Measurements from ENCODE around the gene ELOVL6. TPM values are rescaled to one million over a fixed set of nuclear protein-coding genes. Genes with fewer than 3 reads are reported as not detected.
A peak's percentile ranks its signal among the peaks of the same experiment; 100 is the strongest.

ELOVL6 gene
- total RNA-seq, 1 experiment from 2014 or later = 2.2 TPM

DNA sequence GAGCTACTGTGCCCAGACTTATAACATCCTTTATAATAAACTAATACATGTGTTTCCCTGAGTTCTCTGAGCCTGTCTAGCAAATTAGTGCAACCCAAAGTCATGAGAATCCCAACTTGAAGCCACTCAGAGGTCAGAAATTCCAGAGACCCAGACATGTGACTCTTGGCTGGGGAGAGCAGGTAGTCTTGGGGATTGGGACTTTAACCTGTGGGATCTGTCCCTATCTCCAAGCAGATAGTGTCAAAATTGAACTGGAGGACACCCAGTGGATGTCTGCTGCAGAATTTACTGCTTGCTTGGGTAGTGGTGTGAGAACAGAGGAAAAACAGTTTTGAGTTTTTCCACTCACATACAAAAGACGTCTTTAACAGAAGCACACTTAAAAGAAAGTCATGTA, 26.4 kb downstream of the ELOVL6 start:
- Histone ChIP-seq H2AFZ (ENCODE audit: low read length) (no peak overlapping the region), H3K9ac (ENCODE audit: low read length) (no peak overlapping the region), H4K20me1 (ENCODE audit: low read length) (no peaks in the 10 kb centered on the region), H3K4me1 (ENCODE audit: insufficient read depth, low read length) (peaks cover 14% of the 10 kb centered on the region), H3K9me2 (replicated peaks; ENCODE audit: low read length) (no peaks in the 10 kb centered on the region), H3F3A (ENCODE audit: low read length, unreplicated experiment) (no peaks in the 10 kb centered on the region), H3K79me2 (ENCODE audit: low read length) (no peaks in the 10 kb centered on the region), H3K27me3 (ENCODE audit: low read length) (no peaks in the 10 kb centered on the region), H3K27ac (ENCODE audit: low read length) (no peak overlapping the region), H3K4me3 (ENCODE audit: low read length) (no peak overlapping the region), H3K36me3 (ENCODE audit: low read depth, low read length) (no peaks in the 10 kb centered on the region), H3K9me3 (ENCODE audit: low read length) (no peaks in the 10 kb centered on the region), H3K4me2 (ENCODE audit: low read length) (no peak overlapping the region)
- TF ChIP-seq CTCF (conservative IDR thresholded peaks at IDR 0.05; ENCODE audit: low read depth, low read length) = no peak
- TF ChIP-seq EZH2phosphoT487 (IDR thresholded peaks at IDR 0.05; ENCODE audit: borderline replicate concordance, low read length) = no peak
- TF ChIP-seq EZH2 (IDR thresholded peaks at IDR 0.05; ENCODE audit: low read length, unreplicated experiment) = no peak
- BruUV-seq (replicated peaks) = no TSS peak
- intact Hi-C loops (cut with micrococcal nuclease) = no loop called here
- ATAC-seq (no peak), DNase-seq (no peak)
- ChIA-PET POLR2A (ENCODE audit: unreplicated experiment) (no interaction called here), CTCF (no interaction called here)

DNA sequence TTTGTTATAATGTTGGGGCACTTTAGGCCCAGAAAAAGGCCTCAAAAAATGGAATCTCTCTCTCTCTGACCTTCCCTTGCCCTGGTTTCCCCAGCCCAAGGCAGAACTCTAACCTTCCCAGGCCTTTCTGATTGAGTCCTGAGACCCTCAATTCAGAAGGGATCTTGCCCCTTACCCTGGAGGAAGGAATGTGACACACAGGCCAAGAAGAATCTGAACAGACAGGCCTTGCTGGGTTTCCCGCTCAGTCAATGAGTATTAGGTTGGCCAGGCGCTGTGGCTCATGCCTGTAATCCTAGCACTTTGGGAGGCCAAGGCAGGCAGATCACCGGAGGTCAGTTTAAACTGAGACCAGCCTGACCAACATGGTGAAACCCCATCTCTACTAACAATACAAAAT, 27.6 kb downstream of the ELOVL6 start:
- H3K27me3 ChIP-seq (ENCODE audit: low read length) = no peaks in the 10 kb centered on the region
- CTCF ChIA-PET = no interaction called here
- no peaks in the 10 kb centered on the region for H3K79me2 ChIP-seq (ENCODE audit: low read length)
- POLR2A ChIA-PET (ENCODE audit: unreplicated experiment) = no interaction called here
- no peaks in the 10 kb centered on the region for H3F3A ChIP-seq (ENCODE audit: low read length, unreplicated experiment)
- H3K36me3 ChIP-seq (ENCODE audit: low read depth, low read length) = no peaks in the 10 kb centered on the region
- TF ChIP-seq CTCF (conservative IDR thresholded peaks at IDR 0.05; ENCODE audit: low read depth, low read length) (no peak), EZH2phosphoT487 (IDR thresholded peaks at IDR 0.05; ENCODE audit: borderline replicate concordance, low read length) (no peak), EZH2 (IDR thresholded peaks at IDR 0.05; ENCODE audit: low read length, unreplicated experiment) (no peak)
- no TSS peak for BruUV-seq (replicated peaks)
- DNase-seq = no peak
- H3K9me2 ChIP-seq (replicated peaks; ENCODE audit: low read length) = no peaks in the 10 kb centered on the region
- H3K9me3 ChIP-seq (ENCODE audit: low read length) = no peaks in the 10 kb centered on the region
- H3K4me2 ChIP-seq (ENCODE audit: low read length) = no peak overlapping the region
- H3K9ac ChIP-seq (ENCODE audit: low read length) = no peak overlapping the region
- H4K20me1 ChIP-seq (ENCODE audit: low read length) = no peaks in the 10 kb centered on the region
- intact Hi-C loops (cut with micrococcal nuclease) = no loop called here
- no peak for ATAC-seq
- H3K27ac ChIP-seq (ENCODE audit: low read length) = no peak overlapping the region
- peaks cover 19% of the 10 kb centered on the region for H3K4me1 ChIP-seq (ENCODE audit: insufficient read depth, low read length)
- no peak overlapping the region for H3K4me3 ChIP-seq (ENCODE audit: low read length)
- no peak overlapping the region for H2AFZ ChIP-seq (ENCODE audit: low read length)

GRCh38 chr4:110165382-110166286, 32.8 kb downstream of the ELOVL6 start:
- no peaks in the 10 kb centered on the region for H3K9me3 ChIP-seq (ENCODE audit: low read length)
- TF ChIP-seq EZH2phosphoT487 (IDR thresholded peaks at IDR 0.05; ENCODE audit: borderline replicate concordance, low read length) (no peak), CTCF (conservative IDR thresholded peaks at IDR 0.05; ENCODE audit: low read depth, low read length) (no peak), EZH2 (IDR thresholded peaks at IDR 0.05; ENCODE audit: low read length, unreplicated experiment) (no peak)
- no peaks in the 10 kb centered on the region for H3K9me2 ChIP-seq (replicated peaks; ENCODE audit: low read length)
- H3K4me3 ChIP-seq (ENCODE audit: low read length) = no peak overlapping the region
- no peaks in the 10 kb centered on the region for H3K36me3 ChIP-seq (ENCODE audit: low read depth, low read length)
- H3K9ac ChIP-seq (ENCODE audit: low read length) = peak overlapping the region; percentile 60
- H3K4me1 ChIP-seq (ENCODE audit: insufficient read depth, low read length) = peaks cover 35% of the 10 kb centered on the region
- peak; percentile 87 for ATAC-seq
- DNase-seq = peak; percentile 73
- no peaks in the 10 kb centered on the region for H4K20me1 ChIP-seq (ENCODE audit: low read length)
- POLR2A ChIA-PET (ENCODE audit: unreplicated experiment) = no interaction called here
- BruUV-seq (replicated peaks) = no TSS peak
- H3K27ac ChIP-seq (ENCODE audit: low read length) = peak overlapping the region; percentile 92
- CTCF ChIA-PET = interaction anchor here (0.6 to 0.8 kb wide), 2 partner anchors 10 to 167 kb away, joined by 3 to 4 read pairs; no protein-coding TSS in a partner anchor
- intact Hi-C loops (cut with micrococcal nuclease) = no loop called here
- peak overlapping the region; percentile 61 for H3K4me2 ChIP-seq (ENCODE audit: low read length)
- H3K79me2 ChIP-seq (ENCODE audit: low read length) = no peaks in the 10 kb centered on the region
- H2AFZ ChIP-seq (ENCODE audit: low read length) = peak overlapping the region; percentile 66; the same call in 1 of the 2 replicates
- no peaks in the 10 kb centered on the region for H3K27me3 ChIP-seq (ENCODE audit: low read length)
- H3F3A ChIP-seq (ENCODE audit: low read length, unreplicated experiment) = no peaks in the 10 kb centered on the region
